IMR-90 (cell line): Measurements from ENCODE around the gene NFIX. TPM values are rescaled to one million over a fixed set of nuclear protein-coding genes. Genes with fewer than 3 reads are reported as not detected.

Source experiments
- ATAC-seq: fragments of 200-7000 bp; cut with Tn5 transposase; 2 replicates; pipeline ENCODE4 v1.9.1; 2020; ENCODE audit warnings: low read depth, mild to moderate bottlenecking, moderate library complexity
- BruUV-seq: library from RNA; stranded (reverse); fragments of 400-500 nt; replicated peaks from 2 replicates; lab custom pipeline; 2021; lab: Mats Ljungman, UMichigan
- CTCF ChIA-PET: fragments of 300-600 bp; formaldehyde crosslinking; extraction: SDS; loops from one replicate; lab custom pipeline; 2021; ENCODE audit warnings: antibody characterized with exemption; lab: Yijun Ruan, JAX
- POLR2A ChIA-PET: fragments of 300-600 bp; sonication (Branson Sonifier 250); formaldehyde crosslinking; loops from one replicate; lab custom pipeline; 2022; ENCODE audit warnings: antibody characterized with exemption; ENCODE audit not compliant: unreplicated experiment; lab: Charles Lee
- DNase-seq: peaks from one replicate; pipeline ENCODE4 v3.0.0; 2013
- H2AFZ ChIP-seq: replicated peaks from 2 replicates; pipeline ENCODE3; 2013; ENCODE audit warnings: low read length, mild to moderate bottlenecking; ENCODE audit not compliant: poor library complexity
- H2AK5ac ChIP-seq: 2 replicates; pipeline ENCODE4 v1.6.1; 2013; ENCODE audit warnings: low read depth, low read length, inconsistent platforms
- H2AK9ac ChIP-seq: replicated peaks from 2 replicates; pipeline ENCODE3; 2013; ENCODE audit warnings: mild to moderate bottlenecking, low read depth, low read length, moderate library complexity; ENCODE audit not compliant: poor library complexity
- H2BK120ac ChIP-seq: 2 replicates; pipeline ENCODE4 v1.6.1; 2013; ENCODE audit warnings: low read depth, low read length, inconsistent platforms
- H2BK15ac ChIP-seq: 3 replicates; pipeline ENCODE4 v1.6.1; 2013; ENCODE audit warnings: low read depth, low read length, inconsistent platforms
- H2BK20ac ChIP-seq: 2 replicates; pipeline ENCODE4 v1.6.1; 2013; ENCODE audit warnings: low read depth, mild to moderate bottlenecking, inconsistent platforms, low read length, moderate library complexity
- H2BK5ac ChIP-seq: 2 replicates; pipeline ENCODE4 v1.6.1; 2013; ENCODE audit warnings: mild to moderate bottlenecking, low read depth, low read length, inconsistent platforms; ENCODE audit not compliant: poor library complexity, severe bottlenecking
- H3K14ac ChIP-seq: replicated peaks from 2 replicates; pipeline ENCODE4 v1.6.1; 2013; ENCODE audit warnings: low read depth, low read length, inconsistent platforms
- H3K18ac ChIP-seq: 2 replicates; pipeline ENCODE4 v1.6.1; 2013; ENCODE audit warnings: low read depth, low read length, control low read depth
- H3K23ac ChIP-seq: 2 replicates; pipeline ENCODE4 v1.6.1; 2013; ENCODE audit warnings: low read depth, low read length, inconsistent platforms
- H3K27ac ChIP-seq: 2 replicates; pipeline ENCODE4 v1.5.1; 2013; ENCODE audit warnings: mild to moderate bottlenecking, control low read depth, low read length; ENCODE audit not compliant: insufficient read depth
- H3K27me3 ChIP-seq: 2 replicates; pipeline ENCODE4 v1.6.1; 2013; ENCODE audit warnings: low read length; ENCODE audit not compliant: control insufficient read depth, insufficient read depth
- H3K36me3 ChIP-seq: 2 replicates; pipeline ENCODE4 v1.6.1; 2013; ENCODE audit warnings: low read length, mixed read lengths; ENCODE audit not compliant: control insufficient read depth, insufficient read depth
- H3K4ac ChIP-seq: 2 replicates; pipeline ENCODE4 v1.6.1; 2013; ENCODE audit warnings: low read depth, low read length, inconsistent platforms
- H3K4me1 ChIP-seq: 2 replicates; pipeline ENCODE4 v1.6.1; 2013; ENCODE audit warnings: low read length, mixed read lengths; ENCODE audit not compliant: control insufficient read depth, insufficient read depth
- H3K4me2 ChIP-seq: 2 replicates; pipeline ENCODE4 v1.6.1; 2013; ENCODE audit warnings: low read depth, mild to moderate bottlenecking, control low read depth, low read length, moderate library complexity
- H3K4me3 ChIP-seq: 2 replicates; pipeline ENCODE4 v1.5.1; 2013; ENCODE audit warnings: low read depth, mild to moderate bottlenecking, control low read depth, low read length, moderate library complexity; ENCODE audit not compliant: insufficient read depth
- H3K56ac ChIP-seq: 2 replicates; pipeline ENCODE4 v1.6.1; 2013; ENCODE audit warnings: low read length, inconsistent platforms; ENCODE audit not compliant: insufficient read depth; ENCODE audit errors: extremely low read depth
- H3K79me1 ChIP-seq, 2 experiments: 2 replicates each; pipeline ENCODE4 v1.6.1; 2013; ENCODE audit warnings: low read length in 2 of 2, inconsistent platforms in 1 of 2, low read depth in 1 of 2
- H3K9ac ChIP-seq: 2 replicates; pipeline ENCODE4 v1.6.1; 2013; ENCODE audit warnings: low read depth, low read length, control low read depth
- H3K9me1 ChIP-seq: 2 replicates; pipeline ENCODE4 v1.6.1; 2013; ENCODE audit warnings: low read length, inconsistent platforms; ENCODE audit not compliant: insufficient read depth
- H3K9me3 ChIP-seq: 2 replicates; pipeline ENCODE4 v1.6.1; 2013; ENCODE audit warnings: low read length; ENCODE audit not compliant: control insufficient read depth, insufficient read depth
- H4K20me1 ChIP-seq: 2 replicates; pipeline ENCODE4 v1.6.1; 2013; ENCODE audit warnings: low read length, inconsistent platforms; ENCODE audit not compliant: insufficient read depth
- H4K5ac ChIP-seq: 2 replicates; pipeline ENCODE4 v1.6.1; 2013; ENCODE audit warnings: mild to moderate bottlenecking, low read depth, low read length, control low read depth
- H4K8ac ChIP-seq, 2 experiments: 2 replicates each; pipeline ENCODE4 v1.6.1; 2013; ENCODE audit warnings: low read depth in 2 of 2, low read length in 2 of 2, control low read depth in 1 of 2, inconsistent platforms in 1 of 2
- H4K91ac ChIP-seq: 2 replicates; pipeline ENCODE4 v1.6.1; 2013; ENCODE audit warnings: low read depth, low read length, inconsistent platforms; ENCODE audit not compliant: insufficient read depth
- BHLHE40 ChIP-seq: fragments of 150-350 bp; IDR thresholded peaks from 2 replicates; pipeline ENCODE4 v1.6.1; 2016; ENCODE audit warnings: mild to moderate bottlenecking, low read depth, low read length
- CEBPB ChIP-seq: IDR thresholded peaks from 2 replicates; pipeline ENCODE4 v1.6.1; 2012; ENCODE audit warnings: low read depth, low read length, improper control_type of control experiment
- MAFK ChIP-seq: IDR thresholded peaks from 2 replicates; pipeline ENCODE4 v1.6.1; 2012; ENCODE audit warnings: low read depth, low read length, improper control_type of control experiment
- MAZ ChIP-seq: IDR thresholded peaks from 2 replicates; pipeline ENCODE4 v1.6.1; 2012; ENCODE audit warnings: low read depth, mild to moderate bottlenecking, low read length, improper control_type of control experiment, moderate library complexity, borderline replicate concordance
- POLR2A ChIP-seq: IDR thresholded peaks from 2 replicates; pipeline ENCODE4 v1.6.1; 2012; ENCODE audit warnings: mild to moderate bottlenecking, low read depth, low read length
- RAD21 ChIP-seq: IDR thresholded peaks from 2 replicates; pipeline ENCODE4 v1.6.1; 2012; ENCODE audit warnings: low read length, improper control_type of control experiment
- RCOR1 ChIP-seq: IDR thresholded peaks from 2 replicates; pipeline ENCODE4 v1.6.1; 2012; ENCODE audit warnings: mild to moderate bottlenecking, low read length, improper control_type of control experiment; ENCODE audit not compliant: insufficient replicate concordance
- WGBS, 2 experiments: methylation state at CpG; one replicate each; pipeline versions ENCODE4 v1.1.5 to v1.1.7; 2013; ENCODE audit warnings: missing lambda C conversion rate in 2 of 2; ENCODE audit not compliant: insufficient read length in 1 of 2; ENCODE audit errors: extremely low coverage in 2 of 2; 5-methylcytosine and 5-hydroxymethylcytosine counted together
- dilution Hi-C: fragments of 300-500 bp; cut with HindIII; formaldehyde crosslinking; loops from one replicate; pipeline ENCODE4 v1.14.3; 2018; ENCODE audit warnings: low sequenced_read_pairs; ENCODE audit not compliant: unreplicated experiment
- in situ Hi-C: fragments of 300-500 bp; cut with MboI; formaldehyde crosslinking; loops from 3 replicates; pipeline ENCODE4 v1.14.3; 2019; ENCODE audit warnings: low sequenced_read_pairs, inconsistent platforms, mixed read lengths
- intact Hi-C: fragments of 100-400 bp; cut with micrococcal nuclease; formaldehyde crosslinking; loops from 2 replicates; pipeline ENCODE4 v1.10.0; 2022
- polyA plus RNA-seq, 3 experiments: library from polyadenylated mRNA; depleted of rRNA; stranded (reverse); fragments of >200 nt; gene quantifications; 2 replicates each; pipeline ENCODE4 v1.2.3, GENCODE V29; 2012; ENCODE audit warnings: low replicate concordance in 1 of 3
- total RNA-seq: library from RNA; depleted of rRNA; stranded (reverse); fragments of >200 nt; gene quantifications from 2 replicates; pipeline ENCODE4 v1.2.3, GENCODE V29; 2012

Gene NFIX
- total and polyA plus RNA-seq, 2 of the 4 experiments (the other 2 are of a cell fraction) = 10.2 to 47.7 TPM

- 67% methylated on average over 1 of the region's 9 CpGs; no CpG with 5 or more reads in 1 of the 2 experiments for WGBS, 2 experiments
- Histone ChIP-seq H2AK5ac (no peak overlapping the region), H4K20me1 (peaks cover 90% of the 10 kb centered on the region), H2BK20ac (no peak overlapping the region), H3K23ac (no peak overlapping the region), H3K4me2 (no peak overlapping the region), H3K4ac (no peak overlapping the region), H3K36me3 (peaks cover 13% of the 10 kb centered on the region), H3K14ac (no peak overlapping the region), H4K8ac (no peak overlapping the region), H2BK5ac (no peak overlapping the region), H2AK9ac (no peak overlapping the region), H3K27me3 (no peaks in the 10 kb centered on the region), H3K9me3 (no peaks in the 10 kb centered on the region), H2AFZ (no peak overlapping the region), H2BK15ac (no peak overlapping the region), H3K4me1 (peaks cover 13% of the 10 kb centered on the region; the same call in 1 of the 2 replicates), H4K5ac (no peak overlapping the region), H3K4me3 (no peak overlapping the region), H4K91ac (no peak overlapping the region), H3K56ac (no peak overlapping the region), H2BK120ac (no peak overlapping the region), H3K9ac (no peak overlapping the region), H3K18ac (no peak overlapping the region), H3K79me1 (peaks cover 20 to 88% of the 10 kb centered on the region in 2 experiments), H3K27ac (no peak overlapping the region), H3K9me1 (peaks cover 35% of the 10 kb centered on the region)
- TF ChIP-seq MAFK = no peak
- no peak for TF ChIP-seq BHLHE40
- TF ChIP-seq MAZ = no peak
- TF ChIP-seq RCOR1 = no peak
- TF ChIP-seq CEBPB = no peak
- no peak for TF ChIP-seq RAD21
- TF ChIP-seq POLR2A = no peak
- ATAC-seq (no peak), DNase-seq (no peak)
- ChIA-PET POLR2A (no interaction called here), CTCF (interaction anchor here (0.6 kb wide), 2 partner anchors 105 to 157 kb away, joined by 4 read pairs; no protein-coding TSS in a partner anchor)
- dilution Hi-C loops (no loop called here), in situ Hi-C loops (no loop called here), intact Hi-C loops (no loop called here)
- BruUV-seq = no TSS peak
These were observed 134.1 kb downstream of the NFIX start for GRCh38 chr19:13129384-13129783.
